Measurements from ENCODE around the gene ARHGAP10. TPM values are rescaled to one million over a fixed set of nuclear protein-coding genes. Genes with fewer than 3 reads are reported as not detected.

ARHGAP10 gene
- total and polyA plus RNA-seq, 2 donors from 2014 or later, result 13.4 to 20.3 TPM

DNA sequence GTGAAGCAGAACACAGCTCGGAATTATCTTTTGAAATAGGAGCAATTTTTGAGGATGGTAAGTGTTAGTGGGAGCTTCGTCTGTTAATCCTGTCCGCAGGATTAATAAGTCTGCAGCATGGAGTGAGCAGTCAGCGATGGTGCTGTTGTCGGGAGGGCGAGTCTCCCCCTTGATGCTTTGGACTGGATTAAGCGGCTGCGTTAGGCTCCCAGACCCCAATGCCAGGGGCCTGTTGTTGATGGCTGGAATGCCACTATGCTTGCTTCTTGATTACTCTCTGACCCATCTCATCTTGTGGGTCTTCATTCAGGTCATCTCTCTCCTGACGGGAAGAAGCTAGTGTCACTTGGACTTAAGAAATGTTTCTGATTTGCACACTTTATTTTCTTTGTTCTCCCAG is 332.6 kb downstream of the ARHGAP10 start:
- no peak overlapping the region for H3K27ac ChIP-seq (ENCODE audit: low read depth in 2 of 2, low read length in 2 of 2)
- no peak overlapping the region for H3K4me3 ChIP-seq (ENCODE audit: low read length in 3 of 3)
- peaks cover 5 to 19% (median 11%) of the 10 kb centered on the region in 3 donors for H3K4me1 ChIP-seq (ENCODE audit: control insufficient read depth in 2 of 3, insufficient read depth in 2 of 3, low read depth in 1 of 3, low read length in 3 of 3)
- FAIRE-seq (no peak), DNase-seq (no peak)
- intact Hi-C loops (cut with DNase I), result no loop called here
- TF ChIP-seq, protein P1, sequence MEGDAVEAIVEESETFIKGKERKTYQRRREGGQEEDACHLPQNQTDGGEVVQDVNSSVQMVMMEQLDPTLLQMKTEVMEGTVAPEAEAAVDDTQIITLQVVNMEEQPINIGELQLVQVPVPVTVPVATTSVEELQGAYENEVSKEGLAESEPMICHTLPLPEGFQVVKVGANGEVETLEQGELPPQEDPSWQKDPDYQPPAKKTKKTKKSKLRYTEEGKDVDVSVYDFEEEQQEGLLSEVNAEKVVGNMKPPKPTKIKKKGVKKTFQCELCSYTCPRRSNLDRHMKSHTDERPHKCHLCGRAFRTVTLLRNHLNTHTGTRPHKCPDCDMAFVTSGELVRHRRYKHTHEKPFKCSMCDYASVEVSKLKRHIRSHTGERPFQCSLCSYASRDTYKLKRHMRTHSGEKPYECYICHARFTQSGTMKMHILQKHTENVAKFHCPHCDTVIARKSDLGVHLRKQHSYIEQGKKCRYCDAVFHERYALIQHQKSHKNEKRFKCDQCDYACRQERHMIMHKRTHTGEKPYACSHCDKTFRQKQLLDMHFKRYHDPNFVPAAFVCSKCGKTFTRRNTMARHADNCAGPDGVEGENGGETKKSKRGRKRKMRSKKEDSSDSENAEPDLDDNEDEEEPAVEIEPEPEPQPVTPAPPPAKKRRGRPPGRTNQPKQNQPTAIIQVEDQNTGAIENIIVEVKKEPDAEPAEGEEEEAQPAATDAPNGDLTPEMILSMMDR (IDR thresholded peaks at IDR 0.05; ENCODE audit: borderline replicate concordance, extremely low read depth, insufficient read depth), result no peak
- H3K36me3 ChIP-seq (ENCODE audit: control insufficient read depth in 2 of 3, insufficient read depth in 3 of 3, low read length in 3 of 3), result peaks cover 0 to 11% (median 2%) of the 10 kb centered on the region in 3 donors
- H3K27me3 ChIP-seq (ENCODE audit: control insufficient read depth, insufficient read depth, low read length), result no peaks in the 10 kb centered on the region
- H3K9ac ChIP-seq (ENCODE audit: low read length in 3 of 3), result no peak overlapping the region
- H3K9me3 ChIP-seq (ENCODE audit: control insufficient read depth in 2 of 3, insufficient read depth in 1 of 3, low read length in 3 of 3), result no peaks in the 10 kb centered on the region

- H3K9ac ChIP-seq (ENCODE audit: low read length in 3 of 3), result no peak overlapping the region
- H3K9me3 ChIP-seq (ENCODE audit: control insufficient read depth in 2 of 3, insufficient read depth in 1 of 3, low read length in 3 of 3), result no peaks in the 10 kb centered on the region
- no peaks in the 10 kb centered on the region for H3K27me3 ChIP-seq (ENCODE audit: control insufficient read depth, insufficient read depth, low read length)
- peak in 1 of 5 donors; percentile 55 for DNase-seq
- no peak for FAIRE-seq
- H3K36me3 ChIP-seq (ENCODE audit: control insufficient read depth in 2 of 3, insufficient read depth in 3 of 3, low read length in 3 of 3), result peaks cover 0 to 11% (median 2%) of the 10 kb centered on the region in 3 donors
- no peak overlapping the region for H3K27ac ChIP-seq (ENCODE audit: low read depth in 2 of 2, low read length in 2 of 2)
- no peak overlapping the region for H3K4me3 ChIP-seq (ENCODE audit: low read length in 3 of 3)
- intact Hi-C loops (cut with DNase I), result no loop called here
- TF ChIP-seq, protein P1 (IDR thresholded peaks at IDR 0.05; ENCODE audit: borderline replicate concordance, extremely low read depth, insufficient read depth), result no peak
- H3K4me1 ChIP-seq (ENCODE audit: control insufficient read depth in 2 of 3, insufficient read depth in 2 of 3, low read depth in 1 of 3, low read length in 3 of 3), result peaks cover 5 to 22% (median 16%) of the 10 kb centered on the region in 3 donors
These were observed 333.2 kb downstream of the ARHGAP10 start for GRCh38 chr4:148065075-148065474.

DNA sequence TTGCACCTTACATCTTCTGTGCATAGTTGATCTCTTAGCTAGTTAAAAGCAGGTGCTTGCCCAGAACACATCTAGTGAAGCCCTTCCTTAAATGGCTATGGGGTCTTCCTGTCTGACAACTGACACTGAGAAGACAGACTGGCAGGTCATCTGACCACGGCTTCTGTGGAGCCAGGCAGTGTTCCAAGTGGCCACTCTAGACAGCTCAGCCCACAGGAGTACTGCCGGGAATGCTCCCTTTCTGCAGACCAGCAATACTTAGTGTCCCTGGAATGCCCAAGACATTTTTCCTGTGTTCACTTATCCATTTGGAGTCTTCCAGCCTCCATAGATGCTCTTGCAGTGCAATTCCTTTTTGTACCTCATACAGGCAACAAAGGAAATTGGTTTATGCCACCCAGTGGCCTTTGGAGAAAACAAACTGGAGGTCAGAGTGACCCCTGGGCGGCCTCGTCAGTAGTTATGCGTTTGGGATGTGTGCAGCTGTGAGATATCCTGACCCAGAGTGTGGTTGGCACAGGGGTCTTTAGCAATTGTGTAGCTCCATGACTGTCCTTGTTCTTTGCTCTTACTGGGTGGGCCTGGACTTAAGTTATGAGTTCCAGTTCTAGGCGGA is 335.5 kb downstream of the ARHGAP10 start:
- H3K27me3 ChIP-seq (ENCODE audit: control insufficient read depth, insufficient read depth, low read length), result no peaks in the 10 kb centered on the region
- no peaks in the 10 kb centered on the region for H3K9me3 ChIP-seq (ENCODE audit: control insufficient read depth in 2 of 3, insufficient read depth in 1 of 3, low read length in 3 of 3)
- FAIRE-seq (no peak), DNase-seq (peak in 1 of 5 donors; percentile 20)
- H3K27ac ChIP-seq (ENCODE audit: low read depth in 2 of 2, low read length in 2 of 2), result no peak overlapping the region
- peaks cover 0 to 11% (median 4%) of the 10 kb centered on the region in 3 donors for H3K36me3 ChIP-seq (ENCODE audit: control insufficient read depth in 2 of 3, insufficient read depth in 3 of 3, low read length in 3 of 3)
- H3K9ac ChIP-seq (ENCODE audit: low read length in 3 of 3), result no peak overlapping the region
- no peak overlapping the region for H3K4me3 ChIP-seq (ENCODE audit: low read length in 3 of 3)
- intact Hi-C loops (cut with DNase I), result no loop called here
- TF ChIP-seq, protein P1 (IDR thresholded peaks at IDR 0.05; ENCODE audit: borderline replicate concordance, extremely low read depth, insufficient read depth), result no peak
- peaks cover under 1 to 21% (median 11%) of the 10 kb centered on the region in 3 donors for H3K4me1 ChIP-seq (ENCODE audit: control insufficient read depth in 2 of 3, insufficient read depth in 2 of 3, low read depth in 1 of 3, low read length in 3 of 3)

All from kidney (tissue), 14 donors.